Progenitor cell of endocrine pancreas (in vitro differentiated cells): ENCODE measurements around the gene RAB11FIP4. TPM values are rescaled to one million over a fixed set of nuclear protein-coding genes. Genes with fewer than 3 reads are reported as not detected.

Experiments
- DNase-seq: peaks from one replicate; pipeline ENCODE4 v3.0.0; 2021; ENCODE audit warnings: low spot score; ENCODE audit not compliant: unreplicated experiment
- H3K27ac Mint-ChIP-seq: 2 replicates; pipeline ENCODE4 v1.8.0; 2021; ENCODE audit warnings: mild to moderate bottlenecking, moderate library complexity, mixed read lengths
- H3K27me3 Mint-ChIP-seq: 2 replicates; pipeline ENCODE4 v1.8.0; 2021; ENCODE audit warnings: mixed read lengths
- H3K36me3 Mint-ChIP-seq: 2 replicates; pipeline ENCODE4 v1.8.0; 2022; ENCODE audit warnings: mixed read lengths; ENCODE audit not compliant: insufficient read depth
- H3K4me1 Mint-ChIP-seq: 2 replicates; pipeline ENCODE4 v1.8.0; 2021; ENCODE audit warnings: low read depth, mixed read lengths
- H3K4me3 Mint-ChIP-seq: 2 replicates; pipeline ENCODE4 v1.8.0; 2021; ENCODE audit warnings: low read depth, mild to moderate bottlenecking, moderate library complexity, mixed read lengths
- H3K9me3 Mint-ChIP-seq: 2 replicates; pipeline ENCODE4 v1.8.0; 2021; ENCODE audit warnings: low read depth, mixed read lengths
- total RNA-seq: library from RNA; stranded (reverse); gene quantifications from 2 replicates; pipeline ENCODE4 v1.2.1, GENCODE V29; 2021
- TF ChIP-seq, protein P1 (sequence below): fragments of 200-600 bp; sonication (generic); IDR thresholded peaks from one replicate; pipeline ENCODE4 v1.5.0; 2021; ENCODE audit warnings: antibody characterized with exemption, mild to moderate bottlenecking; ENCODE audit not compliant: unreplicated experiment

The RAB11FIP4 gene
- total RNA-seq, 1 donor from 2014 or later: 65.5 TPM

DNA sequence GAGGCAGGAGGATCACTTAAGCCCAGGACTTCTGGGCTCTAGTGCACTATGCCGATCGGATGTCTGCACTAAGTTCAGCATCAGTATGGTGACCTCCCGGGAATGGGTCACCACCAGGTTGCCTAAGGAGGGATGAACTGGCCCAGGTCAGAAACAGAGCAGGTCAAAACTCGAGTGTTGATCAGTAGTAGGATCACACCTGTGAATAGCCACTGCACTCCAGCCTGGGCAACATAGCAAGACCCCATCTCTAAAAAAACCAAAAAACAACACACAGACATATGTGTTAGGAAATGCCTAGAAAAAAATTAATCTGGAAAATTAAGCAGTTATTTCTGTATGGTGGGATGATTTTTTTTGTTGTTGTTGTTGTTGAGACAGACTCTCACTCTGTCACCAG, 127.0 kb downstream of the RAB11FIP4 start:
- no peak for DNase-seq
- H3K36me3 Mint-ChIP-seq: peaks cover 10% of the 10 kb centered on the region
- TF ChIP-seq, protein P1, sequence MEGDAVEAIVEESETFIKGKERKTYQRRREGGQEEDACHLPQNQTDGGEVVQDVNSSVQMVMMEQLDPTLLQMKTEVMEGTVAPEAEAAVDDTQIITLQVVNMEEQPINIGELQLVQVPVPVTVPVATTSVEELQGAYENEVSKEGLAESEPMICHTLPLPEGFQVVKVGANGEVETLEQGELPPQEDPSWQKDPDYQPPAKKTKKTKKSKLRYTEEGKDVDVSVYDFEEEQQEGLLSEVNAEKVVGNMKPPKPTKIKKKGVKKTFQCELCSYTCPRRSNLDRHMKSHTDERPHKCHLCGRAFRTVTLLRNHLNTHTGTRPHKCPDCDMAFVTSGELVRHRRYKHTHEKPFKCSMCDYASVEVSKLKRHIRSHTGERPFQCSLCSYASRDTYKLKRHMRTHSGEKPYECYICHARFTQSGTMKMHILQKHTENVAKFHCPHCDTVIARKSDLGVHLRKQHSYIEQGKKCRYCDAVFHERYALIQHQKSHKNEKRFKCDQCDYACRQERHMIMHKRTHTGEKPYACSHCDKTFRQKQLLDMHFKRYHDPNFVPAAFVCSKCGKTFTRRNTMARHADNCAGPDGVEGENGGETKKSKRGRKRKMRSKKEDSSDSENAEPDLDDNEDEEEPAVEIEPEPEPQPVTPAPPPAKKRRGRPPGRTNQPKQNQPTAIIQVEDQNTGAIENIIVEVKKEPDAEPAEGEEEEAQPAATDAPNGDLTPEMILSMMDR: no peak
- H3K27me3 Mint-ChIP-seq: no peaks in the 10 kb centered on the region
- no peaks in the 10 kb centered on the region for H3K4me1 Mint-ChIP-seq
- H3K9me3 Mint-ChIP-seq: no peaks in the 10 kb centered on the region
- no peak overlapping the region for H3K4me3 Mint-ChIP-seq
- H3K27ac Mint-ChIP-seq: no peak overlapping the region

DNA sequence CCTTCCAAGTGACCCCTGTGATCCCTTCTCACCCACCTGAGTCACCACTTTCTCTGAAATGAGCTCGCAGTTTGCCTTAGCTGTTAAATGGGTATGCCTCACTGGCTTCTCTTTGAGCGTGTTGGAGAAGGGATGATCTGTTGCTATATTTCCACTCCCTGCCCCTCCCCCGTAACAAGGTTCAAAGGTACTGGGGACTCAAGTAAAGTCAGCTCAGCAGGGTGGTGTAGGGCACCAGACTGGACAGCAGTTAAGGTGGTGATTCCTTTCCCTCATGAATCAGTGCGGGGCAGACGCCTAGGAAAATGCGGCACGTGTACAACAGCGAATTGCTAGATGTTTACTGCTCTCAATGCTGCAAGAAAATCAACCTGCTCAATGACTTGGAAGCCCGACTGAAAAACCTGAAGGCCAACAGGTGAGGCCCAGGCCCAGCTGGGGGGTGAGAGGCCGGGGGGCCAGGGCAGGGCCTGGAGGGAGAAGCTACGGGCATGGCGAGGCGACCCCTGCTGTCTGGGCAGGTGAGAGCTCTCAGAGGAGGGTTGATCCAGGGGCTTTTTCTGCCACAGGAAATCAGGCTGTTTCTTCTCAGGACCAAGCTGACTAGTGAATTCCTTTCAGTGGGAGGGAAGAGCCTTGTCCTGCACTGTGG, 130.3 kb downstream of the RAB11FIP4 start:
- Mint-ChIP-seq H3K4me3 (no peak overlapping the region), H3K27ac (no peak overlapping the region), H3K36me3 (peaks cover 19% of the 10 kb centered on the region), H3K9me3 (no peaks in the 10 kb centered on the region), H3K4me1 (no peaks in the 10 kb centered on the region), H3K27me3 (no peaks in the 10 kb centered on the region)
- DNase-seq: no peak
- TF ChIP-seq, protein P1: no peak

DNA sequence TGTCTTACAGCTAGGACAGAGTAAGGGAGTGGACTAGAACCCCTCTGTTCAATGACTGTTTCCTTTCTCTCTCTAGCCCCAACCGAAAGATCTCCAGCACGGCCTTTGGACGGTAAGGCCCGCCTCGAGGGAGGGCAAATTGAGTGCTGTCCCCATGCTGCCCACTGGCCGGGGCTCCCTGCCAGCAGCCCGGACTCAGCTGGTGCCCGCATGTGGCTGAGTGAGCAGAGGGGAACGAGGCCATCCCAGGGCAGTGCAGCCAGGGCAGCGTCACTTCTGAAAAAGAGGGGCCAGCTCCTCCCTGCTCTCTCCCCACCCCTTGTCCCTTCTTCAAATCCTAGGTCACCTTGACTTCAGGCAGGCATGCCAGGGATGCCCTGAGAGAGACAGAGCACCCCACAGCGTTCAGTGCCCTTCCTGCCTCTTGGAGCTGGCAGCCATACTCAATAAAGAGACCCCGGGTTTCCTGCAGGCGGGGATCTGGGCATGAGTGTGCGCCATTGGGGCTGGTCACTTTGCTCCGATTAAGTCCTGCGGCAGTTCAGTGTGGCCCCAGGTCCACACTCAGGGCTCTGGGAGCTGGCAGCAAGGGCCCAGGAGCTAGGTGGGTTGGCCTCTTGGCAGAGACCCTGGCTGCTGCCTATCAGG, 130.9 kb downstream of the RAB11FIP4 start:
- Mint-ChIP-seq H3K27me3 (no peaks in the 10 kb centered on the region), H3K27ac (no peak overlapping the region), H3K4me1 (no peaks in the 10 kb centered on the region), H3K36me3 (peaks cover 19% of the 10 kb centered on the region), H3K4me3 (no peak overlapping the region), H3K9me3 (no peaks in the 10 kb centered on the region)
- TF ChIP-seq, protein P1: no peak
- DNase-seq: no peak

DNA sequence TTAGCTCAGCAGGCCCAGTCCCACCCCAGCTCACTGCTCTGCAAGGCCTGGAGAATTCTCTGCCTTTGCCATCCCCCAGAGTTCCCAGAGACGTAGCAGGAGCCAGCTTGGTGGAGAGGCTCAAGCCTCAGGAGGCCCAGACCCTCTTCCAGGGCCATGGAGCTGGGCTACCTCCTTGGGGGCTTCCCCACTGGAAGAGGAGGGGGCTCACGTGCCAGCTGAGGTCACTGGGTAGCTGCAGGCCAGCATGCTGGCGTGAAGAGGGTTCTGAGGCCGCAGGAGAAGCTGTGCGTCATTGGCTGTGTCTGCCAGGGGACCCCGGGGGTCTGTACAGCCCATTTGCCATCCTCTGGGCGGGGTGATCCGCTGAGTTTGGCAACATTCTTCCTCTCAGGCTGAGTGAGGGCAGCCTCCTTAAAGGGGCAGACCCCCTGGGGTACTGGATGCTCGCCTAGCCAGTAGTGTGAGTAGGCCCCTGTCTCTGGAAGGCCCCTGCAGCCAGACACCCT, 131.6 kb downstream of the RAB11FIP4 start:
- H3K36me3 Mint-ChIP-seq: peaks cover 17% of the 10 kb centered on the region
- H3K27me3 Mint-ChIP-seq: no peaks in the 10 kb centered on the region
- no peaks in the 10 kb centered on the region for H3K4me1 Mint-ChIP-seq

More for the DNA sequence above, 131.6 kb downstream of the RAB11FIP4 start:
- no peak for DNase-seq
- no peak overlapping the region for H3K4me3 Mint-ChIP-seq
- TF ChIP-seq, protein P1: no peak
- no peaks in the 10 kb centered on the region for H3K9me3 Mint-ChIP-seq
- no peak overlapping the region for H3K27ac Mint-ChIP-seq
